Measurements from ENCODE around the gene GJA4. TPM values are rescaled to one million over a fixed set of nuclear protein-coding genes. Genes with fewer than 3 reads are reported as not detected.

GJA4 gene
- total RNA-seq, 1 experiment from 2014 or later, result not detected

DNA sequence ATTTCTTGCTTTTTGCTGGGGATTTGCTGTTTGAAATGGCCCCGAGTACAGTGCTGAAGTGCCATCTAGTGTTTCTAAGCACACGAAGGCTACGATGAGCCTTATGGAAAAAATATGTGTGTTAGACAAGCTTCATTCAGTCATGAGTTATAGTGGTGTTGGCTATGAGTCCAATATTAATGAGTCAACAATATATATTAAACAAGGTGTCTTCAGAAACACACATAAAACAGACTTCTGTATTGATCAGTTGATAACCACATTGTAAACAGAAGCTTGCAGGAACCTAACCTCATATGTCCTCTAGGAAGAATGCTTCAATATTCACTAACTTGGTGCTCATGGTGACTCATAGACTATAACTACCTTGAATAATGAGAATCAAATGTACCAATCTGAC is 39.6 kb upstream of the GJA4 start:
- no peaks in the 10 kb centered on the region for H3K36me3 ChIP-seq (ENCODE audit: insufficient read depth, low read length, poor library complexity, severe bottlenecking)
- peaks cover 4% of the 10 kb centered on the region for H3K27me3 ChIP-seq (replicated peaks; ENCODE audit: insufficient read depth, low read depth, low read length, poor library complexity)
- no peak overlapping the region for H3K4me3 ChIP-seq (ENCODE audit: low read depth, low read length, poor library complexity, severe bottlenecking)
- no TSS peak for BruUV-seq (replicated peaks)
- no peak for DNase-seq (ENCODE audit: low spot score)
- POLR2A ChIA-PET (ENCODE audit: low non-redundant PET), result no interaction called here
- TF ChIP-seq, protein P1, sequence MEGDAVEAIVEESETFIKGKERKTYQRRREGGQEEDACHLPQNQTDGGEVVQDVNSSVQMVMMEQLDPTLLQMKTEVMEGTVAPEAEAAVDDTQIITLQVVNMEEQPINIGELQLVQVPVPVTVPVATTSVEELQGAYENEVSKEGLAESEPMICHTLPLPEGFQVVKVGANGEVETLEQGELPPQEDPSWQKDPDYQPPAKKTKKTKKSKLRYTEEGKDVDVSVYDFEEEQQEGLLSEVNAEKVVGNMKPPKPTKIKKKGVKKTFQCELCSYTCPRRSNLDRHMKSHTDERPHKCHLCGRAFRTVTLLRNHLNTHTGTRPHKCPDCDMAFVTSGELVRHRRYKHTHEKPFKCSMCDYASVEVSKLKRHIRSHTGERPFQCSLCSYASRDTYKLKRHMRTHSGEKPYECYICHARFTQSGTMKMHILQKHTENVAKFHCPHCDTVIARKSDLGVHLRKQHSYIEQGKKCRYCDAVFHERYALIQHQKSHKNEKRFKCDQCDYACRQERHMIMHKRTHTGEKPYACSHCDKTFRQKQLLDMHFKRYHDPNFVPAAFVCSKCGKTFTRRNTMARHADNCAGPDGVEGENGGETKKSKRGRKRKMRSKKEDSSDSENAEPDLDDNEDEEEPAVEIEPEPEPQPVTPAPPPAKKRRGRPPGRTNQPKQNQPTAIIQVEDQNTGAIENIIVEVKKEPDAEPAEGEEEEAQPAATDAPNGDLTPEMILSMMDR (conservative IDR thresholded peaks at IDR 0.05; ENCODE audit: low read depth, low read length), result no peak
- TF ChIP-seq EZH2 (IDR thresholded peaks at IDR 0.05; ENCODE audit: borderline replicate concordance, low read depth, low read length, poor library complexity, severe bottlenecking), result no peak
- intact Hi-C loops (cut with micrococcal nuclease; ENCODE audit: unreplicated experiment), result no loop called here
- CTCF ChIA-PET, result interaction anchor here (1.1 kb wide), 1 partner anchor 11 kb away, joined by 3 read pairs; no protein-coding TSS in a partner anchor
- H3K9me3 ChIP-seq (ENCODE audit: low read depth, low read length, poor library complexity, severe bottlenecking), result no peaks in the 10 kb centered on the region
- no peaks in the 10 kb centered on the region for H3K4me1 ChIP-seq (ENCODE audit: insufficient read depth, low read length, poor library complexity, severe bottlenecking)
- no peak overlapping the region for H3K27ac ChIP-seq (ENCODE audit: low read depth, low read length, poor library complexity, severe bottlenecking)

GRCh38 chr1:34754964-34755637 is 37.7 kb upstream of the GJA4 start, which contains the start of gene GJB5:
Gene GJB5, plus strand, starts transcription at chr1:34755047. Its CDS starts 2,284 bp downstream, at chr1:34757331.
- ChIA-PET CTCF (interaction anchor here (0.7 kb wide), 1 partner anchor 11 kb away, joined by 4 read pairs; no protein-coding TSS in a partner anchor), POLR2A (ENCODE audit: low non-redundant PET) (no interaction called here)
- Histone ChIP-seq H3K27me3 (replicated peaks; ENCODE audit: insufficient read depth, low read depth, low read length, poor library complexity) (peaks cover 4% of the 10 kb centered on the region), H3K4me1 (ENCODE audit: insufficient read depth, low read length, poor library complexity, severe bottlenecking) (no peaks in the 10 kb centered on the region), H3K9me3 (ENCODE audit: low read depth, low read length, poor library complexity, severe bottlenecking) (no peaks in the 10 kb centered on the region), H3K27ac (ENCODE audit: low read depth, low read length, poor library complexity, severe bottlenecking) (no peak within 1 kb of the TSS), H3K36me3 (ENCODE audit: insufficient read depth, low read length, poor library complexity, severe bottlenecking) (no peaks in the 10 kb centered on the region), H3K4me3 (ENCODE audit: low read depth, low read length, poor library complexity, severe bottlenecking) (no peak within 1 kb of the TSS)
- intact Hi-C loops (cut with micrococcal nuclease; ENCODE audit: unreplicated experiment), result no loop called here
- BruUV-seq (replicated peaks), result no TSS peak
- no peak for TF ChIP-seq EZH2 (IDR thresholded peaks at IDR 0.05; ENCODE audit: borderline replicate concordance, low read depth, low read length, poor library complexity, severe bottlenecking)
- TF ChIP-seq, protein P1 (conservative IDR thresholded peaks at IDR 0.05; ENCODE audit: low read depth, low read length), result no peak
- DNase-seq (ENCODE audit: low spot score), result no peak

GRCh38 chr1:34755961-34756360 is 36.8 kb upstream of the GJA4 start:
- Histone ChIP-seq H3K4me1 (ENCODE audit: insufficient read depth, low read length, poor library complexity, severe bottlenecking) (no peaks in the 10 kb centered on the region), H3K36me3 (ENCODE audit: insufficient read depth, low read length, poor library complexity, severe bottlenecking) (no peaks in the 10 kb centered on the region), H3K4me3 (ENCODE audit: low read depth, low read length, poor library complexity, severe bottlenecking) (no peak overlapping the region), H3K27ac (ENCODE audit: low read depth, low read length, poor library complexity, severe bottlenecking) (no peak overlapping the region), H3K9me3 (ENCODE audit: low read depth, low read length, poor library complexity, severe bottlenecking) (no peaks in the 10 kb centered on the region), H3K27me3 (replicated peaks; ENCODE audit: insufficient read depth, low read depth, low read length, poor library complexity) (peaks cover 4% of the 10 kb centered on the region)
- no peak for DNase-seq (ENCODE audit: low spot score)
- TF ChIP-seq, protein P1 (conservative IDR thresholded peaks at IDR 0.05; ENCODE audit: low read depth, low read length), result no peak
- no peak for TF ChIP-seq EZH2 (IDR thresholded peaks at IDR 0.05; ENCODE audit: borderline replicate concordance, low read depth, low read length, poor library complexity, severe bottlenecking)
- ChIA-PET POLR2A (ENCODE audit: low non-redundant PET) (no interaction called here), CTCF (no interaction called here)
- intact Hi-C loops (cut with micrococcal nuclease; ENCODE audit: unreplicated experiment), result no loop called here
- BruUV-seq (replicated peaks), result no TSS peak

All from A673 (cell line).